Progenitor cell of endocrine pancreas (in vitro differentiated cells): ENCODE data around the gene DOCK2. TPM values are rescaled to one million over a fixed set of nuclear protein-coding genes. Genes with fewer than 3 reads are reported as not detected.

Experiments used
- DNase-seq: peaks from one replicate; pipeline ENCODE4 v3.0.0; 2021; ENCODE audit warnings: low spot score; ENCODE audit not compliant: unreplicated experiment
- H3K27ac Mint-ChIP-seq: 2 replicates; pipeline ENCODE4 v1.8.0; 2021; ENCODE audit warnings: mild to moderate bottlenecking, moderate library complexity, mixed read lengths
- H3K27me3 Mint-ChIP-seq: 2 replicates; pipeline ENCODE4 v1.8.0; 2021; ENCODE audit warnings: mixed read lengths
- H3K36me3 Mint-ChIP-seq: 2 replicates; pipeline ENCODE4 v1.8.0; 2022; ENCODE audit warnings: mixed read lengths; ENCODE audit not compliant: insufficient read depth
- H3K4me1 Mint-ChIP-seq: 2 replicates; pipeline ENCODE4 v1.8.0; 2021; ENCODE audit warnings: low read depth, mixed read lengths
- H3K4me3 Mint-ChIP-seq: 2 replicates; pipeline ENCODE4 v1.8.0; 2021; ENCODE audit warnings: low read depth, mild to moderate bottlenecking, moderate library complexity, mixed read lengths
- H3K9me3 Mint-ChIP-seq: 2 replicates; pipeline ENCODE4 v1.8.0; 2021; ENCODE audit warnings: low read depth, mixed read lengths
- CTCF ChIP-seq: fragments of 200-600 bp; sonication (generic); IDR thresholded peaks from one replicate; pipeline ENCODE4 v1.5.0; 2021; ENCODE audit warnings: antibody characterized with exemption, mild to moderate bottlenecking; ENCODE audit not compliant: unreplicated experiment
- total RNA-seq: library from RNA; stranded (reverse); gene quantifications from 2 replicates; pipeline ENCODE4 v1.2.1, GENCODE V29; 2021

DOCK2 gene
- total RNA-seq, 1 donor from 2014 or later: not detected

GRCh38 chr5:169788168-169788567, 151.1 kb downstream of the DOCK2 start:
- Mint-ChIP-seq H3K4me3 (no peak overlapping the region), H3K27me3 (peaks cover 66% of the 10 kb centered on the region), H3K27ac (no peak overlapping the region), H3K4me1 (peaks cover 33% of the 10 kb centered on the region), H3K36me3 (no peaks in the 10 kb centered on the region), H3K9me3 (no peaks in the 10 kb centered on the region)
- TF ChIP-seq CTCF: no peak
- DNase-seq: no peak

GRCh38 chr5:169789417-169789940, 152.4 kb downstream of the DOCK2 start:
- DNase-seq: no peak
- Mint-ChIP-seq H3K4me1 (peaks cover 25% of the 10 kb centered on the region), H3K36me3 (no peaks in the 10 kb centered on the region), H3K27me3 (peaks cover 71% of the 10 kb centered on the region), H3K27ac (no peak overlapping the region), H3K4me3 (no peak overlapping the region), H3K9me3 (no peaks in the 10 kb centered on the region)
- no peak for TF ChIP-seq CTCF

- DNase-seq: no peak
- H3K27ac Mint-ChIP-seq: no peak overlapping the region
- no peak overlapping the region for H3K4me3 Mint-ChIP-seq
- peaks cover 70% of the 10 kb centered on the region for H3K27me3 Mint-ChIP-seq
- TF ChIP-seq CTCF: no peak
- H3K4me1 Mint-ChIP-seq: peaks cover 26% of the 10 kb centered on the region
- H3K36me3 Mint-ChIP-seq: no peaks in the 10 kb centered on the region
- no peaks in the 10 kb centered on the region for H3K9me3 Mint-ChIP-seq
Observed at GRCh38 chr5:169791251-169791650, 154.2 kb downstream of the DOCK2 start.

- H3K27ac Mint-ChIP-seq: peak overlapping the region; percentile 9
- no peak for DNase-seq
Observed at GRCh38 chr5:169795338-169795737, 158.3 kb downstream of the DOCK2 start.

GRCh38 chr5:169796731-169797130, 159.7 kb downstream of the DOCK2 start:
- Mint-ChIP-seq H3K4me1 (peaks cover 11% of the 10 kb centered on the region), H3K27me3 (peaks cover 81% of the 10 kb centered on the region), H3K36me3 (no peaks in the 10 kb centered on the region), H3K4me3 (no peak overlapping the region), H3K9me3 (no peaks in the 10 kb centered on the region), H3K27ac (no peak overlapping the region)
- TF ChIP-seq CTCF: no peak
- no peak for DNase-seq

More at GRCh38 chr5:169795338-169795737, 158.3 kb downstream of the DOCK2 start:
- TF ChIP-seq CTCF: no peak
- no peaks in the 10 kb centered on the region for H3K36me3 Mint-ChIP-seq
- H3K4me1 Mint-ChIP-seq: peaks cover 19% of the 10 kb centered on the region
- H3K9me3 Mint-ChIP-seq: no peaks in the 10 kb centered on the region
- no peak overlapping the region for H3K4me3 Mint-ChIP-seq
- peaks cover 76% of the 10 kb centered on the region for H3K27me3 Mint-ChIP-seq
